Dermis blood vessel endothelial cell (primary cell): Measurements from ENCODE around the gene TRAF3IP1. TPM values are rescaled to one million over a fixed set of nuclear protein-coding genes. Genes with fewer than 3 reads are reported as not detected.

ENCODE experiments used
- DNase-seq: peaks from one replicate; pipeline ENCODE4 v3.0.0; 2010
- total RNA-seq: library from RNA; depleted of rRNA; stranded (reverse); fragments of >200 nt; gene quantifications from 2 replicates; pipeline ENCODE4 v1.2.3, GENCODE V29; 2014

TRAF3IP1 gene
- total RNA-seq, 1 donor from 2014 or later, result 7.3 TPM

GRCh38 chr2:238450440-238450861 is 130.1 kb downstream of the TRAF3IP1 start:
- DNase-seq, result no peak

Other genes starting within 250 kb of the TRAF3IP1 start
- not detected in 2 replicates for gene ESPNL, start 220.2 kb upstream of the TRAF3IP1 start, total RNA-seq
- not detected in 2 replicates for gene KLHL30, start 181.8 kb upstream of the TRAF3IP1 start, total RNA-seq
- 0.34 and 0.47 TPM in 2 replicates for gene ERFE, start 161.5 kb upstream of the TRAF3IP1 start, total RNA-seq
- 17.7 and 18.7 TPM in 2 replicates for gene ILKAP, start 116.8 kb upstream of the TRAF3IP1 start, total RNA-seq
- 2.2 and 3.7 TPM in 2 replicates for gene HES6, start 80.5 kb upstream of the TRAF3IP1 start, total RNA-seq
- gene PER2, start 31.9 kb upstream of the TRAF3IP1 start, total RNA-seq, result 1.2 and 3.0 TPM in 2 replicates
- 8.5 and 24.3 TPM in 2 replicates for gene ASB1, start 106.4 kb downstream of the TRAF3IP1 start, total RNA-seq